KMS-11 (cell line): ENCODE results near the gene ARHGAP21.

Experiments
- H2AFZ ChIP-seq: fragments of 200-600 bp; sonication (generic); 2 replicates; pipeline ENCODE4 v1.6.1; 2016; ENCODE audit warnings: antibody characterized with exemption, mixed run types, low read depth
- H3K27ac ChIP-seq: fragments of 200-600 bp; sonication (generic); 2 replicates; pipeline ENCODE4 v1.6.1; 2016; ENCODE audit warnings: mild to moderate bottlenecking, mixed run types
- H3K27me3 ChIP-seq: fragments of 200-600 bp; sonication (generic); 2 replicates; pipeline ENCODE4 v1.6.1; 2017; ENCODE audit warnings: mild to moderate bottlenecking, low read depth, mixed run types, moderate library complexity; ENCODE audit not compliant: insufficient read depth
- H3K36me3 ChIP-seq: fragments of 200-600 bp; sonication (generic); 2 replicates; pipeline ENCODE4 v1.6.1; 2017; ENCODE audit warnings: mild to moderate bottlenecking, mixed run types; ENCODE audit not compliant: insufficient read depth
- H3K4me1 ChIP-seq: fragments of 200-600 bp; sonication (generic); 2 replicates; pipeline ENCODE4 v1.6.1; 2016; ENCODE audit warnings: mild to moderate bottlenecking, low read depth, mixed run types; ENCODE audit not compliant: poor library complexity, severe bottlenecking
- H3K4me2 ChIP-seq: fragments of 200-600 bp; sonication (generic); 2 replicates; pipeline ENCODE4 v1.7.0; 2016; ENCODE audit warnings: mild to moderate bottlenecking, mixed run types
- H3K4me3 ChIP-seq: fragments of 200-600 bp; sonication (generic); IDR thresholded peaks from 2 replicates; pipeline ENCODE4 v1.6.1; 2017; ENCODE audit warnings: low read depth, low read length, mixed read lengths; ENCODE audit not compliant: insufficient read depth
- H3K79me2 ChIP-seq: fragments of 200-600 bp; sonication (generic); 2 replicates; pipeline ENCODE4 v1.6.1; 2016; ENCODE audit warnings: low read depth, mixed run types; ENCODE audit not compliant: insufficient read depth
- H3K9ac ChIP-seq: fragments of 200-600 bp; sonication (generic); 2 replicates; pipeline ENCODE4 v1.6.1; 2016; ENCODE audit warnings: mild to moderate bottlenecking, mixed run types
- H4K20me1 ChIP-seq: fragments of 200-600 bp; sonication (generic); 2 replicates; pipeline ENCODE4 v1.6.1; 2016; ENCODE audit warnings: mild to moderate bottlenecking, mixed run types; ENCODE audit not compliant: insufficient read depth
- TF ChIP-seq, protein P1 (sequence below): fragments of 200-600 bp; sonication (generic); conservative IDR thresholded peaks from 2 replicates; pipeline ENCODE4 v1.6.1; 2017; ENCODE audit warnings: low read depth, mild to moderate bottlenecking, antibody characterized with exemption, low read length, moderate library complexity, mixed read lengths

The ARHGAP21 gene

GRCh38 chr10:24701447-24701846 lies 22.2 kb downstream of the ARHGAP21 start:
- TF ChIP-seq, protein P1, sequence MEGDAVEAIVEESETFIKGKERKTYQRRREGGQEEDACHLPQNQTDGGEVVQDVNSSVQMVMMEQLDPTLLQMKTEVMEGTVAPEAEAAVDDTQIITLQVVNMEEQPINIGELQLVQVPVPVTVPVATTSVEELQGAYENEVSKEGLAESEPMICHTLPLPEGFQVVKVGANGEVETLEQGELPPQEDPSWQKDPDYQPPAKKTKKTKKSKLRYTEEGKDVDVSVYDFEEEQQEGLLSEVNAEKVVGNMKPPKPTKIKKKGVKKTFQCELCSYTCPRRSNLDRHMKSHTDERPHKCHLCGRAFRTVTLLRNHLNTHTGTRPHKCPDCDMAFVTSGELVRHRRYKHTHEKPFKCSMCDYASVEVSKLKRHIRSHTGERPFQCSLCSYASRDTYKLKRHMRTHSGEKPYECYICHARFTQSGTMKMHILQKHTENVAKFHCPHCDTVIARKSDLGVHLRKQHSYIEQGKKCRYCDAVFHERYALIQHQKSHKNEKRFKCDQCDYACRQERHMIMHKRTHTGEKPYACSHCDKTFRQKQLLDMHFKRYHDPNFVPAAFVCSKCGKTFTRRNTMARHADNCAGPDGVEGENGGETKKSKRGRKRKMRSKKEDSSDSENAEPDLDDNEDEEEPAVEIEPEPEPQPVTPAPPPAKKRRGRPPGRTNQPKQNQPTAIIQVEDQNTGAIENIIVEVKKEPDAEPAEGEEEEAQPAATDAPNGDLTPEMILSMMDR: no peak
- Histone ChIP-seq H4K20me1 (no peaks in the 10 kb centered on the region), H3K27ac (no peak overlapping the region; the same call in 1 of the 2 replicates), H3K4me2 (0 out of 2 replicates have a peak overlapping the region, but pooled peaks have one; percentile 7), H3K27me3 (no peaks in the 10 kb centered on the region), H3K9ac (no peak overlapping the region), H3K79me2 (no peaks in the 10 kb centered on the region; the same call in 1 of the 2 replicates), H3K4me1 (peaks cover 21% of the 10 kb centered on the region), H3K36me3 (no peaks in the 10 kb centered on the region), H3K4me3 (no peak overlapping the region), H2AFZ (no peak overlapping the region)

DNA sequence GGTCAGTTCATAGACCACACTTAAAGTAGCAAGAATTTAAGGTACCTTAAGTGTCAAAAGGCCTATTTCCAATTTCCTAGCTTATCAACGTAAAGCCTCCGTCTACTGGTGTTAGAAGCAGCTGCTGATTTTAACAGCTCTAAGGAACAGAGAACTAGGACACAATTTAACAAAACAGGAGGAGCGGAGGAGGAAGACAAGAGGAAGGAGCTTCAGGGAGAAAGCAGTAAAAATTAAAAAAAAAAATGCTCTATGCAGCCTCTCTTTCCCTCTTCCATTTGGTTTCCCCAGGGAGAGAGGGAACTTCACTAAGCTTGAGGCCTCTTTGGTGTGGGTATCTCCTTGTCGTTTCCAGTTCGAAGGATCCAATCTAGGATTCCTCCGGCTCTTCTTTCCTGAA lies 22.7 kb downstream of the ARHGAP21 start:
- H3K4me2 ChIP-seq: 0 out of 2 replicates have a peak overlapping the region, but pooled peaks have one; percentile 7
- no peak overlapping the region for H3K9ac ChIP-seq
- no peaks in the 10 kb centered on the region for H3K36me3 ChIP-seq
- no peaks in the 10 kb centered on the region for H4K20me1 ChIP-seq
- TF ChIP-seq, protein P1: no peak
- no peak overlapping the region for H3K4me3 ChIP-seq
- H3K79me2 ChIP-seq: no peaks in the 10 kb centered on the region; the same call in 1 of the 2 replicates
- no peak overlapping the region for H2AFZ ChIP-seq
- H3K27me3 ChIP-seq: no peaks in the 10 kb centered on the region
- peaks cover 17% of the 10 kb centered on the region for H3K4me1 ChIP-seq
- H3K27ac ChIP-seq: no peak overlapping the region

DNA sequence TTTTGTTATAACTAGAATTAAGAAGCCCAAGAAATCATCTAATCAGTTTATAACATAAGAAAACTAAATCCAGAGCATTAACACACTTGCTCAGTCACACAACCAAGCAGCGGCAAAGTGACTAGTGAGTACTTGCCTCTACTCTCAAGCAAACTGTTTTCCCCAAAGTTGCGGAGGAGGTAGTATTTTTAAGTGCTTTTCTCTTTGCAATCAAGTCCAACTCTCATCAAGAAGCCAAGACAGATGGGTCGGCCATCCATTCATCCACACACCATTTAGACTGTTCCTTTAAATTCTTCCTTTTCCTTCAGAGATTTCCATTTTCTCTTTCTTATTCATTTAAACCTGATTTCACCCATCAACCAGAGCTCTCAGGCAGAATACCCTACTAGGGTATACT lies 25.4 kb downstream of the ARHGAP21 start:
- Histone ChIP-seq H3K4me3 (no peak overlapping the region), H3K4me2 (no peak overlapping the region), H3K4me1 (peaks cover 17% of the 10 kb centered on the region), H2AFZ (no peak overlapping the region), H3K9ac (no peak overlapping the region), H3K27ac (no peak overlapping the region), H3K27me3 (no peaks in the 10 kb centered on the region), H4K20me1 (no peaks in the 10 kb centered on the region), H3K79me2 (no peaks in the 10 kb centered on the region; the same call in 1 of the 2 replicates), H3K36me3 (no peaks in the 10 kb centered on the region)
- TF ChIP-seq, protein P1: no peak

- Histone ChIP-seq H3K27ac (no peak overlapping the region), H4K20me1 (no peaks in the 10 kb centered on the region), H3K9ac (no peak overlapping the region), H3K4me1 (peaks cover 10% of the 10 kb centered on the region), H3K36me3 (no peaks in the 10 kb centered on the region), H3K79me2 (no peaks in the 10 kb centered on the region; the same call in 1 of the 2 replicates), H3K4me3 (no peak overlapping the region), H3K4me2 (no peak overlapping the region), H2AFZ (no peak overlapping the region), H3K27me3 (no peaks in the 10 kb centered on the region)
- TF ChIP-seq, protein P1: no peak
These were observed 26.6 kb downstream of the ARHGAP21 start for GRCh38 chr10:24697080-24697479.
